GM12875 (cell line): ENCODE results near the gene RTEL1.

Source experiments
- H3K4me3 ChIP-seq: one replicate; pipeline ENCODE4 v1.5.1; 2011; ENCODE audit warnings: low read depth, low read length, control low read depth
- CTCF ChIP-seq: IDR thresholded peaks from 2 replicates; pipeline ENCODE4 v1.5.1; 2011; ENCODE audit warnings: low read depth, mild to moderate bottlenecking, control low read depth, inconsistent platforms, low read length, moderate library complexity, borderline replicate concordance; ENCODE audit not compliant: insufficient read depth

The RTEL1 gene

GRCh38 chr20:63675681-63676368 is 17.7 kb downstream of the RTEL1 start:
- TF ChIP-seq CTCF = no peak
- H3K4me3 ChIP-seq = no peak overlapping the region

- no peak for TF ChIP-seq CTCF
- H3K4me3 ChIP-seq = no peak overlapping the region
Measured at GRCh38 chr20:63678071-63678470, 20.0 kb downstream of the RTEL1 start.

- H3K4me3 ChIP-seq = no peak overlapping the region
- TF ChIP-seq CTCF = no peak
Measured at GRCh38 chr20:63678667-63679465, 20.8 kb downstream of the RTEL1 start.

- H3K4me3 ChIP-seq = no peak overlapping the region
- no peak for TF ChIP-seq CTCF
Measured at GRCh38 chr20:63679799-63680305, 21.7 kb downstream of the RTEL1 start.

- no peak for TF ChIP-seq CTCF
- no peak overlapping the region for H3K4me3 ChIP-seq
Measured at GRCh38 chr20:63680427-63680826, 22.3 kb downstream of the RTEL1 start.

GRCh38 chr20:63680857-63681608 is 22.9 kb downstream of the RTEL1 start:
- no peak for TF ChIP-seq CTCF
- no peak overlapping the region for H3K4me3 ChIP-seq
